KMS-11 (cell line): ENCODE data around the gene ZNF765.
"Not testable (repeated sequence)": the region's sequence is repeated elsewhere in the genome, so short reads cannot be mapped to it uniquely, and the experiment has no call there.

Source experiments
- H2AFZ ChIP-seq: fragments of 200-600 bp; sonication (generic); 2 replicates; pipeline ENCODE4 v1.6.1; 2016; ENCODE audit warnings: antibody characterized with exemption, mixed run types, low read depth
- H3K27ac ChIP-seq: fragments of 200-600 bp; sonication (generic); 2 replicates; pipeline ENCODE4 v1.6.1; 2016; ENCODE audit warnings: mild to moderate bottlenecking, mixed run types
- H3K27me3 ChIP-seq: fragments of 200-600 bp; sonication (generic); 2 replicates; pipeline ENCODE4 v1.6.1; 2017; ENCODE audit warnings: mild to moderate bottlenecking, low read depth, mixed run types, moderate library complexity; ENCODE audit not compliant: insufficient read depth
- H3K36me3 ChIP-seq: fragments of 200-600 bp; sonication (generic); 2 replicates; pipeline ENCODE4 v1.6.1; 2017; ENCODE audit warnings: mild to moderate bottlenecking, mixed run types; ENCODE audit not compliant: insufficient read depth
- H3K4me1 ChIP-seq: fragments of 200-600 bp; sonication (generic); 2 replicates; pipeline ENCODE4 v1.6.1; 2016; ENCODE audit warnings: mild to moderate bottlenecking, low read depth, mixed run types; ENCODE audit not compliant: poor library complexity, severe bottlenecking
- H3K4me2 ChIP-seq: fragments of 200-600 bp; sonication (generic); 2 replicates; pipeline ENCODE4 v1.7.0; 2016; ENCODE audit warnings: mild to moderate bottlenecking, mixed run types
- H3K4me3 ChIP-seq: fragments of 200-600 bp; sonication (generic); IDR thresholded peaks from 2 replicates; pipeline ENCODE4 v1.6.1; 2017; ENCODE audit warnings: low read depth, low read length, mixed read lengths; ENCODE audit not compliant: insufficient read depth
- H3K79me2 ChIP-seq: fragments of 200-600 bp; sonication (generic); 2 replicates; pipeline ENCODE4 v1.6.1; 2016; ENCODE audit warnings: low read depth, mixed run types; ENCODE audit not compliant: insufficient read depth
- H3K9ac ChIP-seq: fragments of 200-600 bp; sonication (generic); 2 replicates; pipeline ENCODE4 v1.6.1; 2016; ENCODE audit warnings: mild to moderate bottlenecking, mixed run types
- H4K20me1 ChIP-seq: fragments of 200-600 bp; sonication (generic); 2 replicates; pipeline ENCODE4 v1.6.1; 2016; ENCODE audit warnings: mild to moderate bottlenecking, mixed run types; ENCODE audit not compliant: insufficient read depth
- CTCF ChIP-seq: fragments of 200-600 bp; sonication (generic); conservative IDR thresholded peaks from 2 replicates; pipeline ENCODE4 v1.6.1; 2017; ENCODE audit warnings: low read depth, mild to moderate bottlenecking, antibody characterized with exemption, low read length, moderate library complexity, mixed read lengths

Gene ZNF765

GRCh38 chr19:53394974-53395839 is at the start of gene ZNF765:
Gene ZNF765 (plus strand): TSS chr19:53395149. CDS start chr19:53398016, 2,867 bp downstream.
- no peak within 1 kb of the TSS for H3K4me3 ChIP-seq
- H3K9ac ChIP-seq: peak within 1 kb of the TSS; percentile 70; the same call in 1 of the 2 replicates
- no peaks in the 10 kb centered on the region for H3K4me1 ChIP-seq
- peak within 1 kb of the TSS; percentile 66 for H2AFZ ChIP-seq
- no peaks in the 10 kb centered on the region for H3K36me3 ChIP-seq
- no peaks in the 10 kb centered on the region for H4K20me1 ChIP-seq
- peak within 1 kb of the TSS; percentile 88 for H3K4me2 ChIP-seq
- H3K27ac ChIP-seq: peak within 1 kb of the TSS; percentile 62
- TF ChIP-seq CTCF: 0 out of 2 replicates have a peak, but pooled peaks have one; percentile 31
- H3K27me3 ChIP-seq: no peaks in the 10 kb centered on the region
- no peaks in the 10 kb centered on the region for H3K79me2 ChIP-seq

- TF ChIP-seq CTCF: no peak
- Histone ChIP-seq H3K36me3 (peaks cover 6% of the 10 kb centered on the region; the same call in 1 of the 2 replicates), H3K27ac (no peak overlapping the region), H4K20me1 (no peaks in the 10 kb centered on the region), H2AFZ (no peak overlapping the region), H3K4me2 (no peak overlapping the region), H3K4me3 (no peak overlapping the region), H3K79me2 (no peaks in the 10 kb centered on the region), H3K27me3 (no peaks in the 10 kb centered on the region), H3K4me1 (no peaks in the 10 kb centered on the region), H3K9ac (no peak overlapping the region)
Observed at GRCh38 chr19:53355739-53356138, 39.2 kb upstream of the ZNF765 start.

GRCh38 chr19:53357821-53358581 is 36.9 kb upstream of the ZNF765 start:
- no peaks in the 10 kb centered on the region for H4K20me1 ChIP-seq
- no peak overlapping the region for H3K4me3 ChIP-seq

GRCh38 chr19:53360056-53360455 is 34.9 kb upstream of the ZNF765 start:
- not testable (repeated sequence) for H3K36me3 ChIP-seq, H3K9ac ChIP-seq, H4K20me1 ChIP-seq, H3K4me3 ChIP-seq, H3K79me2 ChIP-seq, H3K4me2 ChIP-seq, H3K27me3 ChIP-seq, H2AFZ ChIP-seq, H3K27ac ChIP-seq, H3K4me1 ChIP-seq

More at GRCh38 chr19:53357821-53358581, 36.9 kb upstream of the ZNF765 start:
- H3K9ac ChIP-seq: no peak overlapping the region
- H2AFZ ChIP-seq: no peak overlapping the region
- H3K4me1 ChIP-seq: no peaks in the 10 kb centered on the region
- no peaks in the 10 kb centered on the region for H3K36me3 ChIP-seq
- H3K79me2 ChIP-seq: no peaks in the 10 kb centered on the region
- H3K27ac ChIP-seq: no peak overlapping the region
- TF ChIP-seq CTCF: no peak
- H3K27me3 ChIP-seq: no peaks in the 10 kb centered on the region
- H3K4me2 ChIP-seq: no peak overlapping the region
